Measurements from ENCODE around the gene ODAD2. TPM values are rescaled to one million over a fixed set of nuclear protein-coding genes. Genes with fewer than 3 reads are reported as not detected.
A peak's percentile ranks its signal among the peaks of the same experiment; 100 is the strongest.
"Not testable (repeated sequence)": the region's sequence is repeated elsewhere in the genome, so short reads cannot be mapped to it uniquely, and the experiment has no call there.

ODAD2 gene
- total RNA-seq, 2 experiments from 2014 or later: 0.22 to 0.55 TPM

GRCh38 chr10:27949528-27950241, 49.2 kb downstream of the ODAD2 start:
- CTCF ChIA-PET: no interaction called here
- no peak for DNase-seq
- Mint-ChIP-seq H3K27ac (no peak overlapping the region), H3K4me3 (no peak overlapping the region), H3K4me1 (ENCODE audit: low read depth) (no peaks in the 10 kb centered on the region), H3K36me3 (ENCODE audit: low read depth) (no peaks in the 10 kb centered on the region), H3K27me3 (ENCODE audit: low read depth) (no peaks in the 10 kb centered on the region), H3K9me3 (no peaks in the 10 kb centered on the region)
- intact Hi-C loops (cut with micrococcal nuclease): no loop called here

GRCh38 chr10:27948186-27948585, 50.7 kb downstream of the ODAD2 start:
- no peaks in the 10 kb centered on the region for H3K9me3 Mint-ChIP-seq
- H3K27ac Mint-ChIP-seq: no peak overlapping the region
- H3K4me1 Mint-ChIP-seq (ENCODE audit: low read depth): no peaks in the 10 kb centered on the region
- H3K4me3 Mint-ChIP-seq: no peak overlapping the region
- H3K27me3 Mint-ChIP-seq (ENCODE audit: low read depth): no peaks in the 10 kb centered on the region
- DNase-seq: no peak
- CTCF ChIA-PET: interaction anchor here (0.7 kb wide), 1 partner anchor 45 kb away, joined by 4 read pairs; no protein-coding TSS in a partner anchor
- intact Hi-C loops (cut with micrococcal nuclease): no loop called here
- no peaks in the 10 kb centered on the region for H3K36me3 Mint-ChIP-seq (ENCODE audit: low read depth)

GRCh38 chr10:27947540-27947939, 51.3 kb downstream of the ODAD2 start:
- intact Hi-C loops (cut with micrococcal nuclease): no loop called here
- H3K36me3 Mint-ChIP-seq (ENCODE audit: low read depth): no peaks in the 10 kb centered on the region
- no peak for DNase-seq
- CTCF ChIA-PET: interaction anchor here (0.6 to 0.7 kb wide), 2 partner anchors 23 to 45 kb away, joined by 3 to 4 read pairs; no protein-coding TSS in a partner anchor
- no peak overlapping the region for H3K4me3 Mint-ChIP-seq
- no peaks in the 10 kb centered on the region for H3K27me3 Mint-ChIP-seq (ENCODE audit: low read depth)
- H3K27ac Mint-ChIP-seq: no peak overlapping the region
- no peaks in the 10 kb centered on the region for H3K9me3 Mint-ChIP-seq
- no peaks in the 10 kb centered on the region for H3K4me1 Mint-ChIP-seq (ENCODE audit: low read depth)

GRCh38 chr10:27944005-27944404, 54.9 kb downstream of the ODAD2 start:
- intact Hi-C loops (cut with micrococcal nuclease): no loop called here
- Mint-ChIP-seq H3K27ac (no peak overlapping the region), H3K4me3 (no peak overlapping the region), H3K4me1 (ENCODE audit: low read depth) (no peaks in the 10 kb centered on the region), H3K9me3 (no peaks in the 10 kb centered on the region), H3K36me3 (ENCODE audit: low read depth) (no peaks in the 10 kb centered on the region), H3K27me3 (ENCODE audit: low read depth) (no peaks in the 10 kb centered on the region)
- CTCF ChIA-PET: no interaction called here
- DNase-seq: no peak

DNA sequence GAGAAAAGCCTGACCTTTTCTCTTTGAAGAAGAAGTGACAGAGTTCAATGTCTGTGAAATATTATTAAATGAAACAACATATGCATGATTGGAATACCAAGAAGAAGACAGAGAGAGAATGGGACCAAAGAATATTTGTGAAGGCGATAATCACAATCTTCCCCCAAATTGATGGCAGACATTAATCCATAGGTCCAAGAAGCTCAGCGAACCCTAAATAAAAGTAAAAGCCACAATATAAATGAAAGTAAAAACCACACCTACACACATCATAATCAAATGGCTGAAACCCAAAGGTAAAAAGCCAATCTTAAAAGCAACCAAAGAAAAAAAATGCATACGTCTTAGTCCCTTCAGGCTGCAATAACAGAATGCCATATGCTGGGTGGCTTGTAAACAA, 84.0 kb downstream of the ODAD2 start:
- Mint-ChIP-seq H3K4me3 (no peak overlapping the region), H3K27me3 (ENCODE audit: low read depth) (no peaks in the 10 kb centered on the region), H3K36me3 (ENCODE audit: low read depth) (no peaks in the 10 kb centered on the region), H3K9me3 (peaks cover 2% of the 10 kb centered on the region), H3K27ac (no peak overlapping the region), H3K4me1 (ENCODE audit: low read depth) (no peaks in the 10 kb centered on the region)
- intact Hi-C loops (cut with micrococcal nuclease): no loop called here
- CTCF ChIA-PET: no interaction called here
- no peak for DNase-seq

DNA sequence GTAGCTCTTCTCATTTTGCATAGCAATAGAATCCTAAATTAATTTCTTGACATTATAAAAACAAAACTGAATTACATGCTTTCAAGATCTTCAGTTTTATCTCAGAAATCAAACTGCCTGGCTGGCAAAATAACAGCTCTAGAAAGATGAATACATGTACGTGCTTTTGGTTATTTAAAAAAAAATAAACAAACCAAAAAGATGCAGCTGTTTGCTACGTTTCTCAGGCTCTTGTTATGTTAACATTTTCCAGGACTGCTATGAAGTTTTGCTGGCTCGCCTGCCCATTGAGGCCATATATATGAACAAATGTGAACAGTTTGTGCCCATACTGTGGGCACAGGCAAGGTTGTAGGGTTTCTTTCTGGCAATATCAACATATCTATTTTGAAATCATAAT, 86.6 kb downstream of the ODAD2 start:
- Mint-ChIP-seq H3K9me3 (peaks cover 2% of the 10 kb centered on the region), H3K27ac (no peak overlapping the region), H3K36me3 (ENCODE audit: low read depth) (no peaks in the 10 kb centered on the region), H3K4me1 (ENCODE audit: low read depth) (no peaks in the 10 kb centered on the region), H3K27me3 (ENCODE audit: low read depth) (no peaks in the 10 kb centered on the region), H3K4me3 (no peak overlapping the region)
- CTCF ChIA-PET: no interaction called here
- DNase-seq: no peak
- intact Hi-C loops (cut with micrococcal nuclease): no loop called here

DNA sequence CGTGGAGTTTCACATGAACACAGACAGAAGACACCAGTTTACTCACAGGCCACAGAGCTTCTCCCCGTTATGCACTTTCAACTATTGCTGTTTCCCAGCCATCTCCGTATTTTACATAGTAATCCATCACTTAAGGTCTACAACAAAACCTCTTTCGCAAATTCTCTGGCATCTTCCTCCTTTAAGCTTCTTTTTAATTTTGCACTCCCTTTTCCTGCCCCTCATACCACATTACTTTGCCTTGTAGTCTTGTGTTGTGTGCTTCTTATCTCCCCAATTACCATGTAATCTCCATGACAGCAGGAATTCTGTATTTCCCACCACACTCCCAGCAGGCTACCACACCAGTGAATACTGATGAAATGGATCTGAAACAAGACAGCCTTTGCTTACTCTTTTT, 87.3 kb downstream of the ODAD2 start:
- intact Hi-C loops (cut with micrococcal nuclease): no loop called here
- CTCF ChIA-PET: interaction anchor here (0.6 kb wide), 1 partner anchor 267 kb away, joined by 4 read pairs; no protein-coding TSS in a partner anchor
- no peaks in the 10 kb centered on the region for H3K36me3 Mint-ChIP-seq (ENCODE audit: low read depth)
- no peak for DNase-seq
- H3K27me3 Mint-ChIP-seq (ENCODE audit: low read depth): no peaks in the 10 kb centered on the region
- no peaks in the 10 kb centered on the region for H3K4me1 Mint-ChIP-seq (ENCODE audit: low read depth)
- H3K27ac Mint-ChIP-seq: no peak overlapping the region
- H3K4me3 Mint-ChIP-seq: no peak overlapping the region
- peaks cover 2% of the 10 kb centered on the region for H3K9me3 Mint-ChIP-seq

DNA sequence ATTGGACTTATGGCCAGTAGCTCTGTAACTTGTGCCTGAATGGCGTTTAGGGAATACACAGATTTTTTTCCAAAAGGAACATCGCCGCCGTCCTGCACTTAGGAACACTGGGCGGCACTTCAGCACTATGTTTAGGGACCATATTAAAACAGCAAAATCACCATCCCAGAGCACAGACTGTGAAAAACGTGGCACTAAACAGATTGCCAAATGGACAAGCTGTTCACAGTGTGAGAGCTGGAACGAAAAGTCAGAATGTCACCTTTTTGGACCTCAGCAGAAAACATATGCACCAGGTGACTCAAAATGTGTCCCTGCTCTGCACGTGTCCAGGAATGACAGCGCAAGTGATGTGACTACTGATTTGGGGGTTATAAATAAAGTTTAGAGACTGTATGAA, 87.9 kb downstream of the ODAD2 start:
- Mint-ChIP-seq H3K4me3 (no peak overlapping the region), H3K27ac (no peak overlapping the region), H3K36me3 (ENCODE audit: low read depth) (no peaks in the 10 kb centered on the region), H3K27me3 (ENCODE audit: low read depth) (no peaks in the 10 kb centered on the region), H3K9me3 (peaks cover 2% of the 10 kb centered on the region), H3K4me1 (ENCODE audit: low read depth) (no peaks in the 10 kb centered on the region)
- intact Hi-C loops (cut with micrococcal nuclease): no loop called here
- CTCF ChIA-PET: no interaction called here
- DNase-seq: no peak

GRCh38 chr10:27908231-27908630, 90.6 kb downstream of the ODAD2 start:
- intact Hi-C loops (cut with micrococcal nuclease): no loop called here
- no peak for DNase-seq
- peaks cover 2% of the 10 kb centered on the region for H3K9me3 Mint-ChIP-seq
- CTCF ChIA-PET: no interaction called here
- no peaks in the 10 kb centered on the region for H3K36me3 Mint-ChIP-seq (ENCODE audit: low read depth)
- no peak overlapping the region for H3K4me3 Mint-ChIP-seq
- no peaks in the 10 kb centered on the region for H3K4me1 Mint-ChIP-seq (ENCODE audit: low read depth)
- H3K27ac Mint-ChIP-seq: no peak overlapping the region
- H3K27me3 Mint-ChIP-seq (ENCODE audit: low read depth): no peaks in the 10 kb centered on the region

- peak; percentile 63 for DNase-seq
- Mint-ChIP-seq H3K27ac (peak overlapping the region; percentile 44), H3K9me3 (peaks cover 27% of the 10 kb centered on the region), H3K4me1 (ENCODE audit: low read depth) (peaks cover 12% of the 10 kb centered on the region)
- H3K36me3 Mint-ChIP-seq (ENCODE audit: low read depth); H3K27me3 Mint-ChIP-seq (ENCODE audit: low read depth); intact Hi-C loops (cut with micrococcal nuclease); H3K4me3 Mint-ChIP-seq: not testable (repeated sequence)
- CTCF ChIA-PET: interaction anchor here (0.7 kb wide), 1 partner anchor 280 kb away, joined by 3 read pairs; no protein-coding TSS in a partner anchor
Observed at GRCh38 chr10:27899485-27899884, 99.4 kb downstream of the ODAD2 start.

DNA sequence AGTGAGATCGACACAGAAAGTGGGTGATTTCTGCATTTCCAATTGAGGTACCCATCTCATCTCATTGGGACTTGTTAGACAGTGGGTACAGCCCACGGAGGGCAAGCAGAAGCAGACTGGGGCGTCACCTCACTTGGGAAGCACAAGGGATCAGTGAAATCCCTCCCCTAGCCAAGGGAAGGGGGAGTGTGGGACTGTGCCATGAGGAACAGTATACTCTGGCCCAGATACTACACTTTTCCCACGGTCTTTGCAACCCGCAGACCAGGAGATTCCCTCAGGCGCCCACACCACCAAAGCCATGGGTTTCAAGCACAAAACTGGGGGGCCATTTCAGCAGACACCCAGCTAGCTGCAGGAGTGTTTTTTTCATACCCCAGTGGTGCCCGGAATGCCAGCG, 99.8 kb downstream of the ODAD2 start:
- CTCF ChIA-PET: interaction anchor here (0.7 kb wide), 2 partner anchors 66 to 281 kb away, joined by 3 read pairs; no protein-coding TSS in a partner anchor
- Mint-ChIP-seq H3K27ac (no peak overlapping the region), H3K27me3 (ENCODE audit: low read depth) (no peaks in the 10 kb centered on the region), H3K36me3 (ENCODE audit: low read depth) (peaks cover 10% of the 10 kb centered on the region), H3K9me3 (peaks cover 27% of the 10 kb centered on the region), H3K4me1 (ENCODE audit: low read depth) (peaks cover 12% of the 10 kb centered on the region), H3K4me3 (no peak overlapping the region)
- intact Hi-C loops (cut with micrococcal nuclease): no loop called here
- DNase-seq: no peak

- Mint-ChIP-seq H3K27ac (no peak overlapping the region), H3K36me3 (ENCODE audit: low read depth) (peaks cover 2% of the 10 kb centered on the region), H3K4me1 (ENCODE audit: low read depth) (no peaks in the 10 kb centered on the region), H3K27me3 (ENCODE audit: low read depth) (no peaks in the 10 kb centered on the region), H3K9me3 (peaks cover 4% of the 10 kb centered on the region), H3K4me3 (no peak overlapping the region)
- no peak for DNase-seq
- CTCF ChIA-PET: no interaction called here
- intact Hi-C loops (cut with micrococcal nuclease): no loop called here
Observed at GRCh38 chr10:27893358-27893954, 105.4 kb downstream of the ODAD2 start.

DNA sequence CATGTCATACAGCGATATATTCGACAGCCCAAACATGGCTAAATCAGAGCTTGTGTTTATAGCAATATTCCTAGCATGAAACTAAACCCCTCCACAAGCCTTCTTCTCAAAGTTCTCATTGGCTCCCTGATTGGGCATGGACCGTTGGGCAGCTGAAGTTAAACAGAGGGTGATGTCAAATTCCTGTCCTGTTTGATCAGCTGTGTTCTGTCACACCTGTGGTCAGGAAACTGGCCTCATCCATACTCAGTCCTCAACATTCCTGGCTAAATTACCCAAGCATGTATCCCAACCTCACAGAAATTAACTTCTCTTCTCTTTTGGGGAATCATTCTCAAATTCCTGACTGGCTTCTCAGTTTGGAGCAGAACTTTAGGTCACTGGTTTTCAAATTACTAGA, 107.9 kb downstream of the ODAD2 start:
- H3K27ac Mint-ChIP-seq: no peak overlapping the region
- CTCF ChIA-PET: interaction anchor here (0.7 kb wide), 1 partner anchor 13 kb away, joined by 3 read pairs; no protein-coding TSS in a partner anchor
- H3K4me3 Mint-ChIP-seq: no peak overlapping the region
- intact Hi-C loops (cut with micrococcal nuclease): no loop called here
- H3K4me1 Mint-ChIP-seq (ENCODE audit: low read depth): no peaks in the 10 kb centered on the region
- no peak for DNase-seq
- no peaks in the 10 kb centered on the region for H3K36me3 Mint-ChIP-seq (ENCODE audit: low read depth)
- H3K9me3 Mint-ChIP-seq: peaks cover 7% of the 10 kb centered on the region
- no peaks in the 10 kb centered on the region for H3K27me3 Mint-ChIP-seq (ENCODE audit: low read depth)

Data from activated naive CD4-positive, alpha-beta T cell treated with anti-CD3 and anti-CD28 coated beads for 36 hours (primary cell).